Measurements from ENCODE around the gene BBS10.
A peak's percentile ranks its signal among the peaks of the same experiment; 100 is the strongest.
"Not testable (repeated sequence)": the region's sequence is repeated elsewhere in the genome, so short reads cannot be mapped to it uniquely, and the experiment has no call there.

The BBS10 gene

GRCh38 chr12:76348079-76348901 is at the start of gene BBS10:
Gene BBS10, minus strand, starts transcription at chr12:76348415. Its CDS starts 57 bp downstream, at chr12:76348358.
- peak; percentile 76 to 78 for DNase-seq (ENCODE audit: low read depth in 2 of 2)

- no peak for DNase-seq (ENCODE audit: low read depth in 2 of 2)
Observed at GRCh38 chr12:76391461-76391860, 43.2 kb upstream of the BBS10 start.

DNA sequence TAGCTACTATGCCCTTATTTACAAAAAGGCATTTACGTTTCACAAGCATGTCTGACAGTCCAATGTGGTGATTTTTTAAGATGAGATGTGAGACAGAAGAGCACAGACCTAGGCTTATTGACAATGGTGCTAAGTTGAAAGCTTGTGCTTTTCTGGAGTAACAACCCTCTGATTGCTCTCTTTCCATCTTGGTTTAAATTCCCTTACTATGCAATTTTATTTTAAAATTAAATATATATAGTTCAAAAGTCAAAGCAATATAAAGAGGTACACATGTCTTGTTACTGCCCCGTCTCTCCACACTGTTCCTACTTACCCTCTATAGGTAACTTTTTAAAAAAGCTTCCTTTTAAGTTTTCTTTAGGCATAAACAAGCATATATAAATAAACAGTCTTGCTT is 39.4 kb upstream of the BBS10 start:
- DNase-seq (ENCODE audit: low read depth in 2 of 2), result no peak

- no peak for DNase-seq (ENCODE audit: low read depth in 2 of 2)
Observed at GRCh38 chr12:76384560-76384959, 36.3 kb upstream of the BBS10 start.

DNA sequence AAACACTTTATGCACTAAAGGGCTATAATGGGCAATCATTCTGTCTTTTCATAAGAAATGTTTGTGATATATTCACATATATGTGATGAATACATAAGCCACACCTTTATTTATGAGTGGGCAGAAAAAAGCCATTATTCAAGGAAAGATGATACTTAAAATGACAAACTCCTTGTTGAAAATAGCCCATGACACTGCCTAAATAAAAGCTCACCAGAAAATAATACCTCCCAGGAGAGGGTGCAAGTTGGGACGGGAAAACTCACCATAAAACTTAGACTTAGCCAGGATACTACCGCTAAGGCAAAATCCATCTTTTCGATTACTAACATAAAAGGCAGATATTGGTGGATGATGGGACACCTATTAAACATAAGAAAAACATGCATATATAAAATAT is 35.8 kb upstream of the BBS10 start:
- no peak for DNase-seq (ENCODE audit: low read depth in 2 of 2)

GRCh38 chr12:76379261-76379660 is 31.0 kb upstream of the BBS10 start:
- no peak for DNase-seq (ENCODE audit: low read depth in 2 of 2)

GRCh38 chr12:76376876-76377275 is 28.7 kb upstream of the BBS10 start:
- not testable (repeated sequence) for DNase-seq (ENCODE audit: low read depth in 2 of 2)

DNA sequence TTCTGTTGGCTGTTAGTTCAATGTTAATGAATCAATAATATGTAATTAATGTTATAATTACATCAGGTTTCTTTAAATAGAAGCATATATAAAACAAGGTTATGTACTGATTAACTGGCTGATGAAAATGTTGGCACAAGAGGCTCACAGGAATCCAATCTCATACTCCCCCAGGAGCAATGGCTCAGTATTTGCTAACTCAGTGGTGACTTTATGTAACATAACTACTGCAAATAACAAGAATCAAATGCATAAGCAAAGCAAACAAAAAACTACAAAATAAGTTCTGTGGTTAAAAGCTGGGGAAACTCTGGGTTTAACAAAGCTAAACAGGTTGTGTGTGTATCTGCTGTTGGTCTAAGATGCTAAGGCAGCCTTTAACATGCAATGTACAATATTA is 27.7 kb upstream of the BBS10 start:
- no peak for DNase-seq (ENCODE audit: low read depth in 2 of 2)

DNA sequence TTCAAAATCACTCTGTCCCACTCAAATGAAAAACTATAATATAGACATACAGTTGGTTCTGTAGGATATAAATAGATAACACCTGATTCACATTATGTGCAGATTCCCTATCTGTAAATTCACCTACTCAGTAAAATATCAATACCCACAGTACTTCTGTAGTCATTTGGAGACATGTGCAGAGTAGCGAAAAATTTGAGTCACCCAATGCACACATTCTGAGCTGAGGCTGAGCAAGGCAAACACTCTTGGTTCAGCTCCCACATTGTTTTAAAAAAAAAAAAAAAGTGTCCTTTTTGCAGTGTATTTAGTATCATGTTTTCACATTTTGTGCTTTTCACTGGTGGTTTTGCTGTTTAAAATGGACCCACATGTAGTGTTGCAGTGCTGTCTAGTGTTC is 27.3 kb upstream of the BBS10 start:
- no peak for DNase-seq (ENCODE audit: low read depth in 2 of 2)

DNA sequence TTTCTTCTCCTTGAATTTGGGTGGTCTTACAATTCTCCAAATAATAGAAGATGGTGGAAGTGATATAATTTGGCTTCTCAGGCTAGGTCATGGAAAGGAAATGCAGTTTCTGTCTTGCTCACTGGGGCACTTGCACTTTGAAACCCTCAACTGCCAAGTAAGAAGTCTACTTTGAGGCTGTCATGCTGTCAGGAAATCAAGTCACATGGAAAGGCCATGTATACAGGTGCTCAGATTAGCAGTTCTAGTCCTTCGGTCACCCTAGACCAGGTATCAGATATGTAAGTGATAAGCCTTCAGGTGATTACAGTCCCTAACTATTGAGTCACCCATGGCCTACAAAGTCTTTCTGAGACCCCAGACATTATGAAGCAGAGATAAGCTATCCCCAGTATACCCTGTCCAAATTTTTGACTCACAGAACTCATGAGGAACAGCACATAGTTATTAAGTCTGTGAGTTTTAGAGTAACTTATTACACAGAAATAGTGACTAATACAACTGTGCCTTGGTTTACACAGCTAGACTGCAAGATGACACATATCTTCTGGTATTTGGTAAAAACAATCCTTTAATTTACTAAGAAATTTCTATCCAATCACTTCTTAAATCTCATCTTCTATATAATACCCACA is 26.3 kb upstream of the BBS10 start:
- no peak for DNase-seq (ENCODE audit: low read depth in 2 of 2)

GRCh38 chr12:76368230-76368629 is 20.0 kb upstream of the BBS10 start:
- DNase-seq (ENCODE audit: low read depth in 2 of 2), result no peak

- no peak for DNase-seq (ENCODE audit: low read depth in 2 of 2)
Observed at GRCh38 chr12:76366163-76366562, 17.9 kb upstream of the BBS10 start.

DNA sequence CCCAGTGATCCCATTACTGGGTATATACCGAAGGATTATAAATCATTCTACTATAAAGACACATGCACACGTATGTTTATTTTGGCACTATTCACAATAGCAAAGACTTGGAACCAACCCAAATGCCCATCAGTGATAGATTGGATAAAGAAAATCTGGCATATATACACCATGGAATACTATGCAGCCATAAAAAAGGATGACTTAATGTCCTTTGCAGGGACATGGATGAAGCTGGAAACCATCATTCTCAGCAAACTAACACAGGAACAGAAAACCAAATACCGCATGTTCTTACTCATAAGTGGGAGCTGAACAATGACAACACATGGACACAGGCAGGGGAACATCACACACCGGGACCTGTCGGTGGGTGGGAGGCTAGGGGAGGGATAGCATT is 15.9 kb upstream of the BBS10 start:
- DNase-seq (ENCODE audit: low read depth in 2 of 2), result not testable (repeated sequence)

- DNase-seq (ENCODE audit: low read depth in 2 of 2), result no peak
Observed at GRCh38 chr12:76360316-76360715, 12.1 kb upstream of the BBS10 start.

GRCh38 chr12:76356071-76356470 is 7.9 kb upstream of the BBS10 start:
- DNase-seq (ENCODE audit: low read depth in 2 of 2), result no peak

GRCh38 chr12:76346798-76347420 is 1.3 kb downstream of the BBS10 start:
- DNase-seq (ENCODE audit: low read depth in 2 of 2), result peak in 1 of 2 experiments; percentile 35

DNA sequence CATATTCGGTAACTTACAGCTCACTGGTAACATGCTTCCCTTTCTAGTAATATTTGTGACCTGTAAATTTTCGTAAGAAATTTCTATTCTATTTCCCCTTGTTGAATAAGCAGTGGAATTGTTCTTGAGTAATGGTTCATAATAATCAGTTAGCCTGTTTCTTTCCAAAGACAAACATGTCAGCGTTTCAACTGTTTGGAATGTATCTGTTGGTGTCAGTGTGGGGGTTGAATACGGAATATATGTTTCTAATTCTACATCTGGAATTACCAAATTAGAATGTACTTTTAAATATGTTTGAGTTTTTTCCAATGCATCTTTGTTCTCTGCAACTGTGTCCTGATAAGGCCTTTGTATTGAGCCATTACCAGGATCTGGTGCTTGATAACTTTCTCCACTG is 2.0 kb downstream of the BBS10 start:
- DNase-seq (ENCODE audit: low read depth in 2 of 2), result peak; percentile 50 to 61

- no peak for DNase-seq (ENCODE audit: low read depth in 2 of 2)
Observed at GRCh38 chr12:76345569-76345968, 2.6 kb downstream of the BBS10 start.

DNA sequence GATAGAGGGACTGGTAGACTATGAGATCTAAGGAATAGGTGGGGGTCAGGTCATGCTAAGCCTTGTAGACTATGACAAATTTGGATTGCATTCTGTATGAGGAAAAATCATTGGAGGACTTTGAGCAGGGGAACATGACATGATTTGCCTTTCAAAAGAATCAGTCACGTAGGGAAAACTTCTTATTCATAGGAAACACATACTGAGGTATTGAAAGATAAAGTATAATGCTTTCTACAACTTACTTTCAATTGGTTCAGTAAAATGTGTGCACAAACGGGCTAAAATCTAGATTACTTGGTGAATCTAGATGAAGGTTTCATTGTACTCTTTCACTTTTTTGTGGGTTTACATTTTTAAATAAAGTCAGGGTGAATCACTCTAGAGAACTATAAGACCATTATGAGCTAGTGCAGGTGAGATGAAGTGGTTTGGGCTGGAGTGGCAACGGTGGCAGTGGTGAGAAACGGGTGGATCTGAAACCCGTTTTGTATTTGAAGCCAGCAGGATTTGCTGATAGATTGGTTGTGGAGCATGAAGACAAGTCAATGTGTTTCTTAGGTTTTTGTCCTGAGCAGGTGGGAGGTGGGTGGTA is 6.7 kb downstream of the BBS10 start:
- no peak for DNase-seq (ENCODE audit: low read depth in 2 of 2)

- DNase-seq (ENCODE audit: low read depth in 2 of 2), result no peak
Observed at GRCh38 chr12:76340680-76341435, 7.4 kb downstream of the BBS10 start.

GRCh38 chr12:76337583-76337982 is 10.6 kb downstream of the BBS10 start:
- DNase-seq (ENCODE audit: low read depth in 2 of 2), result peak in 1 of 2 experiments; percentile 23

GRCh38 chr12:76332606-76333005 is 15.6 kb downstream of the BBS10 start:
- no peak for DNase-seq (ENCODE audit: low read depth in 2 of 2)
